HepG2 (cell line): ENCODE measurements around the gene IFIT2. TPM values are rescaled to one million over a fixed set of nuclear protein-coding genes. Genes with fewer than 3 reads are reported as not detected.

Source experiments
- ATF1 ChIP-seq: IDR thresholded peaks from 2 replicates; pipeline ENCODE4 v1.6.1; 2016; ENCODE audit warnings: mild to moderate bottlenecking, control low read depth
- ELF4 ChIP-seq: sonication (generic); formaldehyde crosslinking; IDR thresholded peaks from 2 replicates; pipeline ENCODE4 v1.5.0; 2020; ENCODE audit warnings: missing genetic modification reagents, mild to moderate bottlenecking, moderate library complexity, borderline replicate concordance
- IRF2 ChIP-seq: IDR thresholded peaks from 2 replicates; pipeline ENCODE4 v1.6.1; 2018; ENCODE audit warnings: missing genetic modification reagents, missing compliant biosample characterization
- KDM5A ChIP-seq: fragments of 200-600 bp; sonication (generic); IDR thresholded peaks from 2 replicates; pipeline ENCODE4 v1.7.0; 2018; ENCODE audit warnings: antibody characterized with exemption, mild to moderate bottlenecking, low read length, borderline replicate concordance
- KIAA2018 ChIP-seq: sonication (generic); formaldehyde crosslinking; IDR thresholded peaks from 2 replicates; pipeline ENCODE4 v1.5.0; 2020; ENCODE audit warnings: mild to moderate bottlenecking, missing genetic modification reagents, borderline replicate concordance
- KLF13 ChIP-seq: sonication (generic); formaldehyde crosslinking; IDR thresholded peaks from 2 replicates; pipeline ENCODE4 v1.4.0; 2020; ENCODE audit warnings: mild to moderate bottlenecking, missing genetic modification reagents
- NBN ChIP-seq: fragments of 450-650 bp; conservative IDR thresholded peaks from 2 replicates; pipeline ENCODE4 v1.6.1; 2017
- NCOR1 ChIP-seq: fragments of 200-600 bp; sonication (generic); IDR thresholded peaks from 2 replicates; pipeline ENCODE4 v1.7.0; 2017; ENCODE audit warnings: antibody characterized with exemption, low read length, borderline replicate concordance
- THAP7 ChIP-seq: sonication (generic); formaldehyde crosslinking; IDR thresholded peaks from 2 replicates; pipeline ENCODE4 v1.8.1; 2023; ENCODE audit warnings: mild to moderate bottlenecking, missing genetic modification reagents
- polyA plus RNA-seq, 8 experiments: library from polyadenylated mRNA; depleted of rRNA in 3 of 8; stranded (reverse) in 7 of 8; unstranded in 1 of 8; fragments of >200 nt; fragmentation: Illumina TruSeq in 4 of 8; extraction: Trizol in 4 of 8; gene quantifications; 2 replicates each; pipeline versions ENCODE4 v1.2.1 to v1.2.3, GENCODE V29; 2011 to 2016; ENCODE audit warnings: low read depth in 4 of 8, missing spikeins in 1 of 8, mixed read lengths in 1 of 8; ENCODE audit not compliant: insufficient read depth in 1 of 8
- total RNA-seq, 5 experiments: library from RNA; depleted of rRNA; stranded (reverse); fragments of >200 nt; fragmentation: Illumina TruSeq; extraction: Trizol; gene quantifications; 2 replicates each; pipeline ENCODE4 v1.2.3, GENCODE V29; 2016; ENCODE audit warnings: low read depth in 1 of 5
- TF ChIP-seq, protein P1 (sequence below): sonication (generic); formaldehyde crosslinking; IDR thresholded peaks from 2 replicates; pipeline ENCODE4 v1.8.0; 2022; ENCODE audit warnings: mild to moderate bottlenecking, missing genetic modification reagents, moderate library complexity
- TF ChIP-seq, protein P2 (sequence below): sonication (generic); formaldehyde crosslinking; IDR thresholded peaks from 2 replicates; pipeline ENCODE4 v1.5.0; 2020; ENCODE audit warnings: mild to moderate bottlenecking, missing genetic modification reagents, borderline replicate concordance
- TF ChIP-seq, protein P3 (sequence below): sonication (generic); formaldehyde crosslinking; IDR thresholded peaks from 2 replicates; pipeline ENCODE4 v1.5.0; 2020; ENCODE audit warnings: missing genetic modification reagents

The IFIT2 gene
- total and polyA plus RNA-seq, 2 of the 13 experiments (the other 11 are each of a cell fraction or from before 2014, with no cell fraction given) = 0.04 to 0.15 TPM

DNA sequence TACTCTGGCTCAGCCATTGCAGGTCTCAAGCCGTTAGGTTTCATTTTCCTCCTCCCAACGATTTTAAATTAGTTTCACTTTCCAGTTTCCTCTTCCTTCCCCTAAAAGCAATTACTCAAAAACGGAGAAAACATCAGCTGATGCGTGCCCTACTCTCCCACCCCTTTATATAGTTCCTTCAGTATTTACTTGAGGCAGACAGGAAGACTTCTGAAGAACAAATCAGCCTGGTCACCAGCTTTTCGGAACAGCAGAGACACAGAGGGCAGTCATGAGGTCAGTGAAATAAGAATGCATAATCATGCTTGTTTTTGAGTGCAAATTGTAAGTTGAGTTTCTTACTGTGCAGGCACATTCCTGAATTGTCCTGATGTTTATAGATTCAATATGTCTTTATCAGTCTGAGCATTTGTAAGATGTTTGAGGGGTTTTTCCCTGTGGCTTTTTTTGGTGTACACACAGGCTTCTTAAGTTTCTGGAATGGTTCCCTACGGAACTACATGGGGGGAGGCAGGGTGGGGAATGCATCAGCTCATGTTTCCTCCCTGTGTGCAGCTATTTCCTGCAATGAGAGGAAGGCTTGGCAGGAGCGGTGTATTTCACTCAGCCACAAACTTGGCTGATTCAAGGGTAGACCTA is 26.1 kb downstream of the IFIT2 start, which contains the start of gene IFIT3 (continued):
- TF ChIP-seq KIAA2018 (CRISPR knock-in tag) (no peak), ATF1 (CRISPR knock-in tag) (no peak), NBN (no peak), IRF2 (0 out of 2 replicates have a peak, but pooled peaks have one; percentile 6), KLF13 (CRISPR knock-in tag) (no peak), KDM5A (no peak), ELF4 (CRISPR knock-in tag) (no peak), NCOR1 (no peak), THAP7 (no peak)
- TF ChIP-seq, protein P1, sequence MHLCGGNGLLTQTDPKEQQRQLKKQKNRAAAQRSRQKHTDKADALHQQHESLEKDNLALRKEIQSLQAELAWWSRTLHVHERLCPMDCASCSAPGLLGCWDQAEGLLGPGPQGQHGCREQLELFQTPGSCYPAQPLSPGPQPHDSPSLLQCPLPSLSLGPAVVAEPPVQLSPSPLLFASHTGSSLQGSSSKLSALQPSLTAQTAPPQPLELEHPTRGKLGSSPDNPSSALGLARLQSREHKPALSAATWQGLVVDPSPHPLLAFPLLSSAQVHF (CRISPR knock-in tag) = no peak
- TF ChIP-seq, protein P2, sequence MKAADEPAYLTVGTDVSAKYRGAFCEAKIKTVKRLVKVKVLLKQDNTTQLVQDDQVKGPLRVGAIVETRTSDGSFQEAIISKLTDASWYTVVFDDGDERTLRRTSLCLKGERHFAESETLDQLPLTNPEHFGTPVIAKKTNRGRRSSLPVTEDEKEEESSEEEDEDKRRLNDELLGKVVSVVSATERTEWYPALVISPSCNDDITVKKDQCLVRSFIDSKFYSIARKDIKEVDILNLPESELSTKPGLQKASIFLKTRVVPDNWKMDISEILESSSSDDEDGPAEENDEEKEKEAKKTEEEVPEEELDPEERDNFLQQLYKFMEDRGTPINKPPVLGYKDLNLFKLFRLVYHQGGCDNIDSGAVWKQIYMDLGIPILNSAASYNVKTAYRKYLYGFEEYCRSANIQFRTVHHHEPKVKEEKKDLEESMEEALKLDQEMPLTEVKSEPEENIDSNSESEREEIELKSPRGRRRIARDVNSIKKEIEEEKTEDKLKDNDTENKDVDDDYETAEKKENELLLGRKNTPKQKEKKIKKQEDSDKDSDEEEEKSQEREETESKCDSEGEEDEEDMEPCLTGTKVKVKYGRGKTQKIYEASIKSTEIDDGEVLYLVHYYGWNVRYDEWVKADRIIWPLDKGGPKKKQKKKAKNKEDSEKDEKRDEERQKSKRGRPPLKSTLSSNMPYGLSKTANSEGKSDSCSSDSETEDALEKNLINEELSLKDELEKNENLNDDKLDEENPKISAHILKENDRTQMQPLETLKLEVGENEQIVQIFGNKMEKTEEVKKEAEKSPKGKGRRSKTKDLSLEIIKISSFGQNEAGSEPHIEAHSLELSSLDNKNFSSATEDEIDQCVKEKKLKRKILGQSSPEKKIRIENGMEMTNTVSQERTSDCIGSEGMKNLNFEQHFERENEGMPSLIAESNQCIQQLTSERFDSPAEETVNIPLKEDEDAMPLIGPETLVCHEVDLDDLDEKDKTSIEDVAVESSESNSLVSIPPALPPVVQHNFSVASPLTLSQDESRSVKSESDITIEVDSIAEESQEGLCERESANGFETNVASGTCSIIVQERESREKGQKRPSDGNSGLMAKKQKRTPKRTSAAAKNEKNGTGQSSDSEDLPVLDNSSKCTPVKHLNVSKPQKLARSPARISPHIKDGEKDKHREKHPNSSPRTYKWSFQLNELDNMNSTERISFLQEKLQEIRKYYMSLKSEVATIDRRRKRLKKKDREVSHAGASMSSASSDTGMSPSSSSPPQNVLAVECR (CRISPR knock-in tag) = peak; percentile 28; the same call in 1 of the 2 replicates
- TF ChIP-seq, protein P3, sequence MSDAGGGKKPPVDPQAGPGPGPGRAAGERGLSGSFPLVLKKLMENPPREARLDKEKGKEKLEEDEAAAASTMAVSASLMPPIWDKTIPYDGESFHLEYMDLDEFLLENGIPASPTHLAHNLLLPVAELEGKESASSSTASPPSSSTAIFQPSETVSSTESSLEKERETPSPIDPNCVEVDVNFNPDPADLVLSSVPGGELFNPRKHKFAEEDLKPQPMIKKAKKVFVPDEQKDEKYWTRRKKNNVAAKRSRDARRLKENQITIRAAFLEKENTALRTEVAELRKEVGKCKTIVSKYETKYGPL = no peak
